ENCODE data around the gene FANCC.
A peak's percentile ranks its signal among the peaks of the same experiment; 100 is the strongest.

GRCh38 chr9:95074632-95075031 lies 242.9 kb downstream of the FANCC start:
- no peak for TF ChIP-seq POLR2A (IDR thresholded peaks at IDR 0.05)
- TF ChIP-seq CTCF (IDR thresholded peaks at IDR 0.05 in 8 of 11, conservative IDR thresholded peaks at IDR 0.05 in 3 of 11), result no peak
- peak in 2 of 3 donors; percentile 22 to 59 for TF ChIP-seq POLR2AphosphoS5 (IDR thresholded peaks at IDR 0.05)

All from spleen (tissue), 7 donors.